Tibial nerve (tissue), 4 donors: ENCODE results near the gene MRPS24.

Source experiments
- CTCF ChIP-seq, 5 experiments: fragments of 200-600 bp in 3 of 5; fragments of 450-650 bp in 2 of 5; sonication (generic) in 3 of 5; IDR thresholded peaks; one replicate each; pipeline ENCODE4 v1.5.1; 2016 to 2019; ENCODE audit warnings: antibody characterized with exemption in 5 of 5, mild to moderate bottlenecking in 3 of 5, moderate library complexity in 2 of 5
- EP300 ChIP-seq, 2 donors: sonication (generic); formaldehyde crosslinking; IDR thresholded peaks; one replicate each; pipeline ENCODE4 v1.6.1; 2017; ENCODE audit warnings: antibody characterized with exemption in 2 of 2, mild to moderate bottlenecking in 1 of 2
- POLR2A ChIP-seq, 2 donors: fragments of 450-650 bp; IDR thresholded peaks; one replicate each; pipeline ENCODE4 v1.6.1; 2017; ENCODE audit warnings: antibody characterized with exemption in 2 of 2, mild to moderate bottlenecking in 2 of 2, moderate library complexity in 2 of 2

- TF ChIP-seq CTCF (IDR thresholded peaks at IDR 0.05) (no peak), POLR2A (IDR thresholded peaks at IDR 0.05) (no peak), EP300 (IDR thresholded peaks at IDR 0.05) (no peak)
These were observed 7.8 kb upstream of the MRPS24 start for GRCh38 chr7:43876976-43877745.
